Activated naive CD4-positive, alpha-beta T cell treated with anti-CD3 and anti-CD28 coated beads, Interleukin-2, amount 50 U/mL, for 24 hours (primary cell): ENCODE results near the gene RDH5.
"Not testable (repeated sequence)": the region's sequence is repeated elsewhere in the genome, so short reads cannot be mapped to it uniquely, and the experiment has no call there.

ENCODE experiments used
- H3K27ac Mint-ChIP-seq: one replicate; pipeline ENCODE4 v1.8.0; 2021; ENCODE audit warnings: mild to moderate bottlenecking, mixed read lengths
- H3K27me3 Mint-ChIP-seq: one replicate; pipeline ENCODE4 v1.8.0; 2021; ENCODE audit warnings: mixed read lengths
- H3K36me3 Mint-ChIP-seq: one replicate; pipeline ENCODE4 v1.8.0; 2021; ENCODE audit warnings: mixed read lengths
- H3K4me1 Mint-ChIP-seq: one replicate; pipeline ENCODE4 v1.8.0; 2021; ENCODE audit warnings: mixed read lengths
- H3K4me3 Mint-ChIP-seq: one replicate; pipeline ENCODE4 v1.8.0; 2021; ENCODE audit warnings: mild to moderate bottlenecking, mixed read lengths
- H3K9me3 Mint-ChIP-seq: one replicate; pipeline ENCODE4 v1.8.0; 2021; ENCODE audit warnings: mixed read lengths

RDH5 gene

DNA sequence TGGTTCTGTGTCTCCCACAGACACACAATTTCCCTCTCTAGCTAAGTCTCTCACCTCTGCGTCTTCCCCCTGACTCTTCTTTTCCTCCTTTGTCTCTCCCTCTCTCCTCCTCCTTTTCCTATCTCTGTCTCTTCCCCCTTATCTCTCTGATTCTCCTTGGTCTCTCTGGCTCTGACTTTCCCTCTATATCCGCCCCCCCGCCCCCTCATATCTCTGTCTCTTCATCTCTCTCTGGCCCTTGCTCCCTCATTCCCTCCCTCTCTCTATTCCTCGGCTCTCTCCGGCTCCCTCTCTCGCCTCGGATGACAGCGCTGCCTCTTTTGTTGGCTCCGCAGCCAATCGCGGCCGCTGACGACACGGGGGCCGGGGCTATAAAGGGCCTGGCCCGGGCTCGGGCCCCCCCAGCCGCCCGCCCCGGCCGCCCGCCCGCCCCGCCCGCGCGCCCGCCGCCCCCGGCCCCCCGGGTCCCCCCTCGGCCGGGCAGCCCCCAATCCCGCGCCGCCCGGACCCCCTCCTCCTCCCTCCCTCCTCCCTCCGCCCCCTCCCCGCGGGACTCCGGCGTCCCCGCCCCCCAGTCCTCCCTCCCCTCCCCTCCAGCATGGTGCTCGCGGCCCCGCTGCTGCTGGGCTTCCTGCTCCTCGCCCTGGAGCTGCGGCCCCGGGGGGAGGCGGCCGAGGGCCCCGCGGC lies 22.7 kb downstream of the RDH5 start, which contains the start of gene GDF11:
TSS of gene GDF11 (plus strand) at position 404 of the 687 bp plus-strand sequence. CDS start at position 599, 195 bp downstream.
- Mint-ChIP-seq H3K36me3 (no peaks in the 10 kb centered on the region), H3K27ac (peak within 1 kb of the TSS; percentile 74), H3K4me3 (peak within 1 kb of the TSS; percentile 90), H3K9me3 (no peaks in the 10 kb centered on the region), H3K27me3 (no peaks in the 10 kb centered on the region), H3K4me1 (peaks cover 46% of the 10 kb centered on the region)

DNA sequence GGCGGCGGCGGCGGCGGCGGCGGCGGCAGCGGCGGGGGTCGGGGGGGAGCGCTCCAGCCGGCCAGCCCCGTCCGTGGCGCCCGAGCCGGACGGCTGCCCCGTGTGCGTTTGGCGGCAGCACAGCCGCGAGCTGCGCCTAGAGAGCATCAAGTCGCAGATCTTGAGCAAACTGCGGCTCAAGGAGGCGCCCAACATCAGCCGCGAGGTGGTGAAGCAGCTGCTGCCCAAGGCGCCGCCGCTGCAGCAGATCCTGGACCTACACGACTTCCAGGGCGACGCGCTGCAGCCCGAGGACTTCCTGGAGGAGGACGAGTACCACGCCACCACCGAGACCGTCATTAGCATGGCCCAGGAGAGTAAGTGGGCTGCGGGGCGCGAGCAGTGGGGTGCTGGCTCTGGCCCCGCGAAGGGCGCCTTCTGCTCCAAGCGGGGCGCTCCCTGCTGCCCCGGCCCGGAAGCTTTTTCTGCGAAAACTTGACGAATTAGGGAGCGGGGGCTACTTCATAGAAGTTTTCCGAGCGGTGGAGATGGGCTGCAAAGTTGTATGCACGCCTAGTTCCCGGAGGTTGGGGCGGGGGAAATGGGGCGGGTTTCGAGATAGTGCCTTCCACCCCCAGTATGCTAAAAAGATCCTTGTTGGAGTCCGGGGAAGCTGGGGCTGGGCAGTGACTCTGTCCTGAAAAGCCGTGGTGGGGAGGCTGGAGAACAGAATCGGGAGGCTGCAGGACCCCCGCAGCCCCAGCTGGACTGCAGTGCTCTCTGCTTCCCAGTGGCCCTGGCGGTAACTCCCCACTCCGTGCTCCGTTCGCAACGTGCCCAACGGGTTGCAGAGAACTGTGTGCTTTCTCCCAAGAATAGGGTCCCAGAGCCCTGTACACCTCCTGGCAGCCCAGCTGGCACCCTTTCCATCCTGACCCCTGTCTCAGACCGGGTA lies 23.5 kb downstream of the RDH5 start:
- H3K27ac Mint-ChIP-seq = peak overlapping the region; percentile 52
- peak overlapping the region; percentile 90 for H3K4me3 Mint-ChIP-seq
- peaks cover 39% of the 10 kb centered on the region for H3K4me1 Mint-ChIP-seq
- H3K9me3 Mint-ChIP-seq = no peaks in the 10 kb centered on the region
- H3K36me3 Mint-ChIP-seq = no peaks in the 10 kb centered on the region
- no peaks in the 10 kb centered on the region for H3K27me3 Mint-ChIP-seq

DNA sequence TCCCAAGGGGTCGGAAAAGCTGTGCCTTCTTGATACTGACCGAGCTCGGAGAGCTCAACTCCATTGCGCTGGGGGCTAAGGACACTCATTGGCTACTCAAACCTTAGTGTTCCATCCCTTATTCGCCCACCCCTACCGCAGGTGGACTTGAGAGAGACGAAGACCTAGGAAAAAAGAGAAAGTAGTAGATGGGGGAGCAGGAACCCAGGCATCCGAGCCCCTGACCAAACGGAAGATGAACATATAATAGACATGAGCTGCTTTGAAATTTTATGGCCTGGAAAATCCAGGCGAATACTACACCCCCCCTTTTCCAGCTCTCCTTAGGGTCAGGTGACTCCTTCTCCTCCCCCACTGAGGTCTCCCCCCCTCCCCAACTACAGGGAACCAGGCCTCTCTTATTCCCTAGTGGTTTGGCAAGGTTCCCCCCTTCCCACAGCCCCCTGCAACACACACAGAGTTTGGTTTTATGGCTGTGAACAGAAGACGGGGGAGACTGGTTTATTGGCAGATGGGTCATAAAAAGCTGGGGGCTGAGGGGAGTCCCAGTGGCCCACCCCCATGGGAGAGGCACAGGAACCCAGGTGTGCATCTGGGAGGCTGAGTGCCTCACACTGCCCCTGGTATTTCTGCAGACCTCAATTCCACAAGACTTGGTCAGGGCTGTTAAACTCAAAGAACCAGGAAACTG lies 24.3 kb downstream of the RDH5 start:
- Mint-ChIP-seq H3K36me3 (peaks cover 3% of the 10 kb centered on the region), H3K4me1 (peaks cover 36% of the 10 kb centered on the region), H3K27me3 (no peaks in the 10 kb centered on the region), H3K9me3 (no peaks in the 10 kb centered on the region), H3K4me3 (peak overlapping the region; percentile 90), H3K27ac (peak overlapping the region; percentile 52)

DNA sequence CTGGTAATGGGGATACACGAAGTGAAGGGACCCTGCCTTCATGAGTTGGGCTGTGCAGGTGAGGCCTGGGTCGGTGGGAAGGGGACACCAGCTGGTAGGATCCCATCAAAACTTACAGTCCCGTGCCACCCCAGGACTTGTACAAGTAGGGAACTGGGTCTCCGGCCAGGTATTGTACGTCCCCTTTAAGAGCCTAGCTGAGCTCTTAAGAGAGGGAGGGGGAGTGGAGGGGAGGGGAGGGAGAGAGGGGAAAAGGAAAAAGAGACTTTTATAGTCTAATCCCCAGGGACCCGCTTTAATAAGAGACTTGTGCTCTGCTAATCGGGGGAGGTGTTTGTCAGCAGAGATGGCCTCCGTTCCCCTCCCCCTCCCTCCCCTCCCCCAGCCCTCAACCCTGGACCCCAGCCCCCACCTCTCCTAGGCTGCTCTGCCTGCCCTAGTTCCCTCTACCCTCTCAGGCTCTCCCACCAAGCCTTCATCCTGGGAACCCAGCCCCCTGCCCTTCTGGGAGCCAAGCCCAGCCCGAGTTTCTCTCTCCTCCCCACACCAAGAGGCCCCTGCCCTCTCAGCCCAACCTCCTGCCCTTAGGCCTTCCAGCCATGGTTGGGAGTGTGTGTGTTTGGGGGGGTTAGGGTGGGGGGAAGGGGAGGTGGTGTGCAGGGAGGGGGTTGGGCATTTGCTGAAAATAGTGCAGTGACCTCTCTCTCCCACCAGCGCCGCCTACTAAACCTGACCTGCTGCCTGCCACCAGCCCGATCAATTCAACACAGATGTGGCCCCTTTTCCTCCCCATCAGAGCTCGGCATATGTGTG lies 25.4 kb downstream of the RDH5 start:
- peaks cover 3% of the 10 kb centered on the region for H3K36me3 Mint-ChIP-seq

DNA sequence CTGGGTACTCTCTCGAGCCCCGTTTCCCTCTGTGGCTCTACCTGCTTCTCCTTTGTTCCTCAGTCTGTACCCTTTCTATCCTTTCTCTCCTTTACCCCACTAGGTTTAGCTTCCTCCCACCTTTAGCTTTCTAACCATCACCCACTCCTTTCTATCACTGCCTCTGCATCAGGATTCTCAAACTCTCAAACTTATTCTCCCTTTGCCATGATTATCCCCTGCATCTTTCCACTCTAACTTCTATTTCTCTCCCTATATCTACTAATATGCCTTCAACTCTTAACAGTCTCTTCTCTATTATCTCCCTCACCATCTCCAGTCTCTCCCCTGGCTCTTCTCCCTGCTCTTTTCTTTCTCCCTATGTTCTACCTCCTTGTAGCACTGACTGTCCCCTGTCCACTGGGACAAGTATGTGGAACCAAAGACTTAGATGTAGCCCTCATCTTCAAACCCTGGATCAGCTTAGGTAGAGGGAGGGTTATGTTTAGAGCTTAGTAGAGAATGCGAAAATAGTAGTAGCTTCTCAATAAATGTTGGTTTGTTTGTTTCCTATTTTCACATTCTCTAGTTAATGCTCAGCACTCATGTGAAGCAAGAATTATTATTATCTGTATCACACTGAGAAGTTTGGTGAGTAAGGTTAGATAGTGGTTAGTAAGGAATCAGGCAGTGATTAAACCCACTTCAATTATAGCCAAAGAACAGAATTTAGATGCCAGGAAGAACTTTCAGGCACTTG lies 26.1 kb downstream of the RDH5 start:
- Mint-ChIP-seq H3K4me1 (peaks cover 36% of the 10 kb centered on the region), H3K36me3 (peaks cover 3% of the 10 kb centered on the region), H3K4me3 (no peak overlapping the region), H3K9me3 (no peaks in the 10 kb centered on the region), H3K27ac (peak overlapping the region; percentile 41), H3K27me3 (no peaks in the 10 kb centered on the region)

More for the DNA sequence above, 25.4 kb downstream of the RDH5 start:
- H3K27ac Mint-ChIP-seq = peak overlapping the region; percentile 10
- no peaks in the 10 kb centered on the region for H3K9me3 Mint-ChIP-seq
- peaks cover 36% of the 10 kb centered on the region for H3K4me1 Mint-ChIP-seq
- H3K4me3 Mint-ChIP-seq = peak overlapping the region; percentile 23
- H3K27me3 Mint-ChIP-seq = no peaks in the 10 kb centered on the region

DNA sequence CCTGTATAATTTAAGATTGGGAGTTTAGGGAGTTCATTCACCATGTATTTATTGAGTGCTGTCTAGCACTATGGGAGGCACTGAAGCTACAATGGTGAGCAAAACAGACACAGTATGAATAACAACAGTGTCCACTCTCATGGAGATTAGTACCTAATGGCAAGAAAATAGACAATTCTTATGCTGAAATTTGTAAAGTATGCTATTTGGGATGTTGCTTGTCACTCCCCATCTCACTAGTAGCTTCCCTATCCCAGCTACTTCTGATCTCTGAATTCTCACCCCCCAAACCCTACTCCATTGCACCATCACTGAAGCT lies 26.7 kb downstream of the RDH5 start:
- Mint-ChIP-seq H3K27me3 (no peaks in the 10 kb centered on the region), H3K27ac (no peak overlapping the region), H3K36me3 (peaks cover 3% of the 10 kb centered on the region), H3K4me3 (no peak overlapping the region), H3K4me1 (peaks cover 34% of the 10 kb centered on the region), H3K9me3 (no peaks in the 10 kb centered on the region)

DNA sequence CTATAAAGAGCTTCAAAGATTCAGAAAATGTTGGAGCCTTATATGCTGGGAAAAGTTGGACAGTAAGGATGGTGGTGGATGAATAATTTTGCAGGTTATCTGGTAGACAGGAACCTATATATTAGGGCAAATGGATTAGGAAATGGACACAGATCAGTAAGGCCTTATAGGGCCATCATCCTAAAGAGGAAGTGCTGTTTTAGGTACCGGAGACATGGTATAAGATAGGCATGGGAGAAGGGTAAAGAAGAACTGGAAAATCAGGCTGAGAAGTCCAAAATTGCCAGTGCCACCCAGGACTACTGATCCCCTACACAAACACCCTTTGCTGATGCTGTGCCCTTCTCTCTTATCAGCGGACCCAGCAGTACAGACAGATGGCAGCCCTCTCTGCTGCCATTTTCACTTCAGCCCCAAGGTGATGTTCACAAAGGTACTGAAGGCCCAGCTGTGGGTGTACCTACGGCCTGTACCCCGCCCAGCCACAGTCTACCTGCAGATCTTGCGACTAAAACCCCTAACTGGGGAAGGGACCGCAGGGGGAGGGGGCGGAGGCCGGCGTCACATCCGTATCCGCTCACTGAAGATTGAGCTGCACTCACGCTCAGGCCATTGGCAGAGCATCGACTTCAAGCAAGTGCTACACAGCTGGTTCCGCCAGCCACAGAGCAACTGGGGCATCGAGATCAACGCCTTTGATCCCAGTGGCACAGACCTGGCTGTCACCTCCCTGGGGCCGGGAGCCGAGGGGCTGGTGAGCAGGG lies 28.2 kb downstream of the RDH5 start:
- Mint-ChIP-seq H3K4me1 (peaks cover 23% of the 10 kb centered on the region), H3K36me3 (peaks cover 3% of the 10 kb centered on the region), H3K4me3 (no peak overlapping the region), H3K9me3 (no peaks in the 10 kb centered on the region), H3K27ac (peak overlapping the region; percentile 56), H3K27me3 (no peaks in the 10 kb centered on the region)

DNA sequence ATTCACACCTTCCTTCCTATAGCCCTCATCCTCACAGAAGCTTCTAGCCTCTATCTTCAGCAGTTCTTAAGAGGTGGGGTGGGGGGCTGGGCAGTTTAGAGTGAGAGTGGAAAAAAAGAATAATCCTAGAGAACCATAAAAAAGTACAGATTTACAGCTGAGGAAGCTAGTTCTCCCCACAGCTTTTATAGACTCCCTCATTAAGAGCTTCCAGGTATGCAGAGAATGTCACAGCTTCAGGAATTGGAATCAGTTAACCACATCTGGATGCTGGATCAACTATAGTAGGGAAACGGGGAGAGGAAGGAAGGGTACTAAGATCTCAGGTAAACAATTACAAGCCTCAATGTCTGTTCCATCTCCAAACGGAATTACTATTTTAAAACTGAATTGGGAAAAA lies 35.1 kb downstream of the RDH5 start:
- Mint-ChIP-seq H3K4me1 (peaks cover 15% of the 10 kb centered on the region), H3K9me3 (no peaks in the 10 kb centered on the region), H3K27me3 (no peaks in the 10 kb centered on the region), H3K36me3 (peaks cover 7% of the 10 kb centered on the region), H3K4me3 (no peak overlapping the region), H3K27ac (peak overlapping the region; percentile 82)

DNA sequence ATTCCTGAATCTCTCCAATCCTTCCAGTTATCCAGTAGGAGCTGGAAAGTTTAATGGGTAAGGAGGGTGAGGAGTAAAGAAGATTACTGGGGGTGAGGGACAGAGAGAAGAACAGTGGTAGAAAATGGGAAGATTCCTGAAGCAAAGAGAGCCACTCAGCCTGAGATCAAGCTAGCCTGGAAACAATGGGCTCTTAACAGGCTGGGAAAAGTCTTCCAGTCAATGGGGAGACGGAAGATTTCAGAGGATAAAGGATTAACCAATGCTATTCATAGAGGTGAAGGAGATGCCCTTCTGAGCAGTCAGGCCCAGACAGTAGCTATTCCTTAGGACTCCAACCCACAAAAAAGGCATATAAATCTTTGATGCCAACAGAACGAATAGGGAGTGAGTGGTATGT lies 37.5 kb downstream of the RDH5 start:
- Mint-ChIP-seq H3K4me1 (peaks cover 23% of the 10 kb centered on the region), H3K9me3 (no peaks in the 10 kb centered on the region), H3K36me3 (peaks cover 12% of the 10 kb centered on the region), H3K27me3 (no peaks in the 10 kb centered on the region), H3K27ac (peak overlapping the region; percentile 47), H3K4me3 (no peak overlapping the region)

DNA sequence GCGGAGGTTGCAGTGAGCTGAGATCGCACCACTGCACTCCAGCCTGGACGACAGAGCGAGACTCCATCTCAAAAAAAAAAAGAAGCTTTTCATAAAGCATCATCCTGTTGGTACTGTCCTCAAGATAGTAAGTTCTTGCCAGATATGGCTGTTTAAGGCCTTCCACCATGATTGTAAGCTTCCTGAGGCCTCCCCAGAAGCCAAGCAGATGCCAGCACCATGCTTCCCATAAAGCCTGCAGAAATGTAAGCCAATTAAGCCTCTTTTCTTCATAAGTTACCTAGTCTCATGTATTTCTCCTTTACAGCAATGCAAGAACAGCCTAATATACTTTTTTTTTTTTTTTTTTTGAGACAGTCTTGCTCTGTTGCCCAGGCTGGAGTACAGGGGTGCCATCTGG lies 38.4 kb downstream of the RDH5 start:
- not testable (repeated sequence) for H3K4me3 Mint-ChIP-seq, H3K27ac Mint-ChIP-seq, H3K9me3 Mint-ChIP-seq, H3K27me3 Mint-ChIP-seq
- Mint-ChIP-seq H3K36me3 (peaks cover 12% of the 10 kb centered on the region), H3K4me1 (peaks cover 23% of the 10 kb centered on the region)

DNA sequence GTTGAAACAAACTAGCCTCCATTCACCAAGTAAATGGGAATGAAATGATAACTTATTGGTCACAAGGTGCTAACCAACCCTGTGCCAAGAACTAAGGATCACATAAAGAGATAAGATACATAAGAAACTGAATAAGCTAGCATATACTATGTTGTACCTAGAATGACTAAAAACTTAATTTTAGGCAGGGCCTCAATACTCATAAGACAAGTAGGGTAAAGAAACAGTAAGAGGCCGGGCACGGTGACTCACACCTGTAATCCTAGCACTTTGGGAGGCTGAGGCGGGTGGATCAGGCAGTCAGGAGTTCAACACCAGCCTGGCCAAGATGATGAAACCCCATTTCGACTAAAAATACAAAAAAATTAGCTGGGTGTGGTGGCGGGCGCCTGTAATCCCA lies 40.5 kb downstream of the RDH5 start:
- Mint-ChIP-seq H3K4me3 (no peak overlapping the region), H3K27ac (peak overlapping the region; percentile 80), H3K27me3 (no peaks in the 10 kb centered on the region), H3K36me3 (peaks cover 14% of the 10 kb centered on the region), H3K9me3 (no peaks in the 10 kb centered on the region), H3K4me1 (peaks cover 22% of the 10 kb centered on the region)

DNA sequence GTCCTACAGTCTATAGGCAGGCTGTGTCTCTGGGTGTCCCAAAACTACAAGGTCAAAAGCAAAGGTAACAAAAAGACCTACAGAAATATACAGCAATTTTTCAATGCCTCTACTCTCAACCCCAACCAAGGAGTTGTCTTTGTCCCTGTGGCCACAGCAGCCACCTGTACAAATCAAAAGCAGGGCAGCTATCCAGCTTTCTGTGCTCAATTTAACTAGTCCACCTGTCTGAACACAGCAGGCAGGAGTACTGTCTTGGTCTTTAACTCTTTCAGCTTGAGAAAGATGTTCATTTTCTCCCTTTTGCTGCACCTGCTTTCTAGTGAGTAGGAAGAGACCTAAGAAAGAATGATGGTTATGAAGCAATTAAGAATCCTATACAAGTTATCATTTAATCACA lies 42.5 kb downstream of the RDH5 start:
- Mint-ChIP-seq H3K4me3 (no peak overlapping the region), H3K9me3 (no peaks in the 10 kb centered on the region), H3K27ac (no peak overlapping the region), H3K27me3 (no peaks in the 10 kb centered on the region), H3K36me3 (peaks cover 10% of the 10 kb centered on the region), H3K4me1 (peaks cover 20% of the 10 kb centered on the region)

DNA sequence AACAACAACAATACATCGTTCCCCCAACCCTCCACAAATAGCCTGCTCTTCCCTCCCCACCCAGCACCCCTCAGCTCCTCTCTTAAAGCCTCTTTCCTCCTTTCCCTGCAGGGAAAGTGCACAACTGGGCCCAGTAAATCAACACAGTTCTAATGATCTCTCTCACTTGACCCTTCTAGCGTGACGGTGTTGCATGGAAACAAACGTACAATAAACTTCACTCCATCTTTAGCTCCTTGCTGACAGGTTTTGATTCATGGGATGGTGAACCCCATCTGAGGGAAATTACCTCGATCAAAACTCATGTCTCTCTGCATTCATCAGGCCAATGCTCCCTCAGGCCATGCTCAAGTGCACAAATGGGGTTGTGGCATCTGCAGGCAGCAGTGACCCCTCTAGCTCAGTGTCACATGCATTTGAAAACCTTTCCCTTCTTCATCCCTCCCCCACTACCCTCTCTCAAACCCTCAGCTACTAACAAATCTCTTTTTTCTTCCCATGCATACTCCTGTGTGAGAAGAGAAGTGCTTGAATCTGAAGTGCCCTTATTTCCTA lies 45.6 kb downstream of the RDH5 start:
- H3K27ac Mint-ChIP-seq = no peak overlapping the region
- H3K4me3 Mint-ChIP-seq = no peak overlapping the region
- no peaks in the 10 kb centered on the region for H3K9me3 Mint-ChIP-seq
- H3K27me3 Mint-ChIP-seq = no peaks in the 10 kb centered on the region
- H3K4me1 Mint-ChIP-seq = peaks cover 21% of the 10 kb centered on the region
- peaks cover 9% of the 10 kb centered on the region for H3K36me3 Mint-ChIP-seq

DNA sequence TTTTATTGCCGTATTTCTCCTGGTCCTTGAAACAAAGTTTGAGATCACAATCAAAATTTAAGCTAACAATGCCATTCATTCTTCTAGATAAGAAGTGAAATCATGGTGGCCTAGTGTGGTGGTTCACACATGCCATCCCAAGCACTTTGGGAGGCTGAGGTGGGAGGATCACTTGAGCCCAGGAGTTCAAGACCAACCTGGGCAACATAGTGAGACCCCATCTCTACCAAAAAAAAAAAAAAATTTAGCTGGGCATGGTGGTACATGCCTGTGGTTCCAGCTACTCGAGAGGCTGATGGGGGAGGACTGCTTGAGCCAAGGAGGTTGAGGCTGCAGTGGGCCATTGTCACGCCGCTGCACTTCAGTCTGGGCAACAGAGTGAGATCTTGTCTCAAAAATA lies 47.0 kb downstream of the RDH5 start:
- H3K4me3 Mint-ChIP-seq = no peak overlapping the region
- H3K36me3 Mint-ChIP-seq = peaks cover 7% of the 10 kb centered on the region
- H3K4me1 Mint-ChIP-seq = peaks cover 24% of the 10 kb centered on the region
- no peaks in the 10 kb centered on the region for H3K27me3 Mint-ChIP-seq
- H3K9me3 Mint-ChIP-seq = no peaks in the 10 kb centered on the region
- H3K27ac Mint-ChIP-seq = no peak overlapping the region
